Measurements from ENCODE around the gene PARG. TPM values are rescaled to one million over a fixed set of nuclear protein-coding genes. Genes with fewer than 3 reads are reported as not detected.
A peak's percentile ranks its signal among the peaks of the same experiment; 100 is the strongest.
"Not testable (repeated sequence)": the region's sequence is repeated elsewhere in the genome, so short reads cannot be mapped to it uniquely, and the experiment has no call there.

PARG gene
- total RNA-seq, 1 experiment from 2014 or later, result 18.0 TPM

- DNase-seq (ENCODE audit: low read depth), result not testable (repeated sequence)
Observed at GRCh38 chr10:49903829-49904228, 38.0 kb downstream of the PARG start.

DNA sequence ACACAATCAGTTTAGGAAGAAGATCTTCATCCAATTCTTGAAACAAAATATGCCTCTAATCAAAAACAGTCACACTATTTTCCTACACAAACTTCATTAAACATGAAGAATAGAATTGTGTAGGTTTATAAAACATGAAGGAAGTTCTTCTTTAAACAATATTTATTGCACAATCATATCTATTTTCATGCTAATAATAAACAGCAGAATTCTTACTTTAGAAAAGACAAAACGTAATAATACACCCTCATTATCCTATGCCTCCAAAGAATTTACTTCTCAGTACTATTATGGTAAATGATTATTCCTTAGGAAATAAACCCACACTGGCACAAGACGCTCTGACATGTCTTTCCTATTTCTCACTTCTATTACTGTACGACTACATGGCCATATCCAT lies 41.4 kb downstream of the PARG start:
- not testable (repeated sequence) for DNase-seq (ENCODE audit: low read depth)

DNA sequence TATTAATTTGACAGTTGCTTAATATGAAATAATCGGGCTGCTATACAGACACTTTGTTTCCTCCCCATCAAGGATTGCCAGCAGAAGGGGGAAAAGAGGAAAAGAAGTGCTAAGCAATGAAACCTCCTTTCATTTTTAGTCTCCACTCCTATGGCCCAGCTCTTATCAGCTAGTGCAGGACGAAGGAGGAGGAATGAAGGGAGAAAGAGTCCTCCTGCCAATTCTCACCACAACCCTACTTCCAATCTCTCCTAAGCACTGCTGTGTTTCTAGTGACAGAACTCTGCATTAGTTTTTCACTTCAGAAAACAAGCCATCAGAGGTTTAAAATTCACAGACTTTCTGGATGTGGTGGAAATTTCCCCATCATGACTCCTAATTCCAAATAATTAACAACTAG lies 41.8 kb downstream of the PARG start:
- DNase-seq (ENCODE audit: low read depth), result not testable (repeated sequence)

- DNase-seq (ENCODE audit: low read depth), result not testable (repeated sequence)
Observed at GRCh38 chr10:49890025-49890424, 51.8 kb downstream of the PARG start.

- DNase-seq (ENCODE audit: low read depth), result not testable (repeated sequence)
Observed at GRCh38 chr10:49884739-49885331, 57.0 kb downstream of the PARG start.

DNA sequence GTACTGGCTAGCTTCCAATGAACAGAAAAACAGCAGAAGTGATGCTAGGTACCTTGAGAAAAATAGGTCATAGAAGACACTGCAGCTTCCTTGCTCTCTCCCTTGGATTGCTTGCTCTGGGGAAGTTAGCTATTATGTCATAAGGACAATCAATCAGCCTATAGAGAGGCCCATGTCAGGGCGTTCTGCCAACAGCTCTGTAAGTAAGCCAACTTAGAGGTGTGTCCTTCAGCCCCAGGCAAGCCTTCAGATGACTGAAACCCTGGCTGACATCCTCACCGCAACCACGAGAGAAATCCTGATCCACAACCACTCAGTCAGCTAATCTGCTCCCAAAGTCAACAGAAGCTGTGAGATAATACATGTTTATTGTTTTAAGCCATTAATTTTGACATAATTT lies 58.0 kb downstream of the PARG start:
- DNase-seq (ENCODE audit: low read depth), result not testable (repeated sequence)

- DNase-seq (ENCODE audit: low read depth), result not testable (repeated sequence)
Observed at GRCh38 chr10:49882327-49882726, 59.5 kb downstream of the PARG start.

DNA sequence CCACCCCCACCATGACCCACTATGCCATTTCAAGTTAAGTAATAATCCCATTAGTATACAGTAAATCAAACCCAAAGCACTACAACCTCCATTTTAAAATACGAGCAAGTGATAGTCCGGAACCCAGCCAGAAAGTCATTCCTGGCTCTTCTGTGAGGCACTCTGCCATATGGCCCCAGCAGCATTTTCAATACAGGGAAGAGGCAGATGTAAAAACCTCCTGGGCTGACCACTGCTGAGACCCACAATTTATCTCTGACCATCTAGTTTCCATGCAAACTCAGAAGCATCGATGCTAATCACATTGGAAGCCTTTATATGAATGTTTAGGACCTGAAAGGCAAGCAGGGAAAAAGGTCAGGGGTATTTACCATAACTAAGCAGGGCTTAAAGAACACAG lies 69.1 kb downstream of the PARG start:
- DNase-seq (ENCODE audit: low read depth), result not testable (repeated sequence)

GRCh38 chr10:49871462-49871861 lies 70.4 kb downstream of the PARG start:
- DNase-seq (ENCODE audit: low read depth), result not testable (repeated sequence)

- not testable (repeated sequence) for DNase-seq (ENCODE audit: low read depth)
Observed at GRCh38 chr10:49859933-49860332, 81.9 kb downstream of the PARG start.

DNA sequence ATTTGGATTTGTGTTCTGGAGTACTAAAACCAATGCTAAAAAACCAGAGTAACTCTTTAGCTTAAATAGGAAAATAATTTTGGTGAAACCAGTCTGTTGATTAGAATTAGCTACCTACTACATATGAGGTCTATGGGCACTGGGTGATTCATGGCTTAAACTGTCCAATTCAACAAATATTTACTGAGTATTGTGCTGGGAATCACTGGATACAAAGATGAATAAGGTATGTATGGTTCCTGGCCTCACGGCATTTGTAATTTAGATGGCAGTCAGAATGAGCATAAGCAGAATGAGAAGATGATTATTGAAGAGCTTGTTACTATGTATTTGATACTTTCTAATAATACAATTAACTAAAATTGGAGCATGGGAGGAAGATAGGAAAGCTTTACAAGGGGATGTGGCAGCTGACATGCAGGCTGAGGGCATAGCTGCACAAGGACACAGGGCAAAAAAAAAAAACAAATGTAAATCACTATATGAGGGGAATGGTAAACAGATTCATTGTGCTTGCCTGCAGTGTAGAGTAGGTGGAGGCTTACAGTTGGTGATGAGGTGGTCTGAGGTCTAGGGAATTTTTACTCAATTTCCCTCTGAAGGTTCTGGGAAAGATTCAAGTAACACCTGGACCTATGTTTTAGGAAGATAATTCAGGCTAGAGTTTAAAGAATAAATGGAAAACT lies 83.0 kb downstream of the PARG start:
- not testable (repeated sequence) for DNase-seq (ENCODE audit: low read depth)

DNA sequence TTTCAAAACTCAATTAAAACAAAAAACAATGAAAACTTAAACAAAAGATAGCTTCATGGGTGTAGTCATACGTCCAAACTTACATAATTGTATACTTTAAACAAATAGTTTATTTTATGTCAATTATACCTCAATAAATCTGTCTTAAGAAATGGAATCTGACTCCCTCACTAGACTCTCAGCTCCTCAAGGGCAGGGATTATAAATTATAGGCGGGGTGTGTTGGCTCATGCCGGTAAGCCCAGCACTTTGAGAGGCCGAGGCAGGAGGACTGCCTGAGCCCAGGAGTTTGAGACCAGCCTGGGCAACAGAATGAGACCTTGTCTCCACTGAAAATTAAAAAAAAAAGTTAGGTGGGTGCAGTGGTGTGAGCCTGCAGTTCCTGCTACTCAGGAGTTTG lies 92.3 kb downstream of the PARG start:
- DNase-seq (ENCODE audit: low read depth), result not testable (repeated sequence)

GRCh38 chr10:49844775-49845595 lies 96.8 kb downstream of the PARG start:
- no peak for DNase-seq (ENCODE audit: low read depth)

DNA sequence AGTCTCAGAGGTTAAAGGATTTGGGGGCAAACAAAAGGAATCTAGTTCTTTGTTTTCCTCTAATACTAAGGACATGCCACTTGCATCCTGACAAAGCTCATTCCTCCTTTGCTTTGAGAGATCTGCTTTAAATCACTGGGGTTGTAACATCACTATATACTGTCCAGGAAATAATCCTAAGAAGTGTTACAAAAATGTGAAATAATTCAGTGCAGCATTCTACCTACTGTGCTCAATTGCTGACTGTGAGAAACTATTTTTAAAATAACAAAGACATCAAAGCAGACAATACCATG lies 99.5 kb downstream of the PARG start:
- DNase-seq (ENCODE audit: low read depth), result not testable (repeated sequence)

- no peak for DNase-seq (ENCODE audit: low read depth)
Observed at GRCh38 chr10:49841615-49842332, 100.1 kb downstream of the PARG start.

DNA sequence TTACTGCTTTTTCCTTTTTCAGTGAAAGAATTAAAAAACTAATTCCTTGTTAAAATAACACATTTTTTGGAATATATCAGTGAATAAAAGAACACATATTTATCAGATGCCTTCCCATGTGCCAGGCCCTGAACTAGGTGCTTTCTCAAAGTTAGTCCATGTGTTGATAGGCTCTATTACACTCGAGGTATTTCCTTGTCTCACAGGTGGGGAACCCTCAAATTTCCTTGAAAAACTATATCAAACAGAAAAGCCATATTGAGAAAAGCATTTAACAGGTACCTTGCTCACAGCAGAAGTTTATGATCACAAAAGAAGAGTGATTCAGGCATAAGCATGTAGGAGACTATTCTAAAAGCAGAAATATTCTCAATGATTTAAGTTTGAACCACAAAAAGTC lies 104.1 kb downstream of the PARG start:
- no peak for DNase-seq (ENCODE audit: low read depth)

DNA sequence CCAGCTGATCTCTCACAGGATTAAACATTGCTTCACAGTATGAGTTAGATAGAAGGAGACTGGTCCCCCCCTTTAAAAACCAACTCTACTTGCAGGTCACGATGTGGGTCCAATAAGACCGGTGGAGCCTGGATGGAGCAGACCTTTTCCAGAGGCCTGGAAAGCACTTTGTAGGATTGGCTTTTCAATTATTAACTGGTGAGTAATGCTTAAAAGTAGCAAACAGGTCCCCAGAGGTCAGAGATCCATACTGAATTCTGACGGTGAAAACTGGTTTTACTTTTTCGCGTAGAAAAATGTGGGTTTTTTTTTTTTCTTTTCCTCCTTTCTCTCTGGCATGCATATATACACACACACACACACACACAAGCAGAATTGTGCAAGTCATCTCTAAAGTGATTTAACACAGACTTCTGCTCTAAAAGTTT lies 104.8 kb downstream of the PARG start:
- no peak for DNase-seq (ENCODE audit: low read depth)

GRCh38 chr10:49834976-49835375 lies 106.9 kb downstream of the PARG start:
- DNase-seq (ENCODE audit: low read depth), result no peak

GRCh38 chr10:49834201-49834600 lies 107.6 kb downstream of the PARG start:
- DNase-seq (ENCODE audit: low read depth), result no peak

GRCh38 chr10:49833168-49833567 lies 108.7 kb downstream of the PARG start:
- no peak for DNase-seq (ENCODE audit: low read depth)

DNA sequence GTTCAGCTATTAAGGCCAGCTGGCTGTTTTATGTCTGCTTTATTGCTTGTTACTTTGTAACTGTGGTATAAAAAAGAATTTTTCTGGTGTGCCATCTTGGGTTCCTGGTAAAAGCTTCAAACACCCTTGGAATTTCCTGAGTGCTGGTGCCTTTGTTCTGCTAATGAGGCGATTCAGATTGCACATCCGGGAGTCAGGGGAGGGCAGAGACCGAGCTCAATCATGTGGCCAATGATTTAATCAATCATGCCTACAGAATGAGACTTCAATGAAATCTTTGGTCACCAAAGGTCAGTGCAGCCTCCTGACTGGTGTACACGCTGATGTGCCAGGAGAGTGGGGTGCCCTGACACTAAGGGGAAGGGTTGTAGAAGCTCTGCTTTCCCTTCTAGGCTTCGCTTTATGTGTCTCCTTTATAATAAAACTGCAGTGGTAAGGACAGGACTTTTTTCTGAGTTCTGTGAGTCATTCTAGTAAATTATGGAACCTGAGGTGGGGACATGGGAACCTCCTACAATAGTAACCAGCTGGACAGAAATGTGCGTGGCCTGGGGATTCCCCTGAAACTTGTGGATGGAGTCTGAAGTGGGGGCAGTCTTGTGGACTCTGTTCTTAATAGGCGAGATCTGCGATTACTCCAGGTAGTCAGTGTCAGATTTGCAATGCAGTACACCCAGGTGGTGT lies 110.3 kb downstream of the PARG start:
- DNase-seq (ENCODE audit: low read depth), result peak; percentile 67

- no peak for DNase-seq (ENCODE audit: low read depth)
Observed at GRCh38 chr10:49830846-49831245, 111.0 kb downstream of the PARG start.

Data from Daoy (cell line).